Measurements from ENCODE around the gene CMIP.

CMIP gene

DNA sequence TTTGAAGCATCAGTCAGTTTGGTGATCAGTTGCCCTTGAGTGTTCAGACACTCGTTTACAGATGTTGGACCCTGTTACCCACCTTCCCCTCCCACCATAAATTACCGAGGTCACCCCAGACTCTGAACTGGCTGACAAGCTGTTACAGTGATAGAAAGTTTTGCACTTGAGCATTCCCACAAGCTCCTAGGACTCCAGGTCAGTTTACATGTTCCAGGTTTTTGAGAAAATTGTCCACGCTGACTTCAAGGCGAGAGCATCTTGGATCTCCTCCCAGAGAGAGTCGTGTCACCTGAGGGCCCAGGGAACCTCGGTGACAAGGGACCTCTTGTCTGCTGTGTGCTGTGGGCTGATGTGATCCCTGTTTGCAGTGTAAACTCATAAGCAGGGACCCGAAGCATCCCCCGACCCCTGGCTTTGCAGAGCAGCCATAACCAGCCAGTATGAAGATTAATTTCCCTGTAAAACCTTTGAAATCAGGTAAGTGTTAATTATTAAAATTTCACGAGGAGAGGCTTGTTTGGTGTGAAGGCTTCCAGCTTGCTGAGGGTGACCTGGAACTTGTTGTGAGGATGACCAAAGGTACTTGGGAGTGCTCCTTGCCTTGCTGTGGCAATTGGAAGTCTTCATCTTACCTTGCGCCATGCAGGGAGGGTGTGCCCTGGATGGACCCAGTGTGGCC is 91.2 kb downstream of the CMIP start:
- DNase-seq (ENCODE audit: low spot score) = no peak

DNA sequence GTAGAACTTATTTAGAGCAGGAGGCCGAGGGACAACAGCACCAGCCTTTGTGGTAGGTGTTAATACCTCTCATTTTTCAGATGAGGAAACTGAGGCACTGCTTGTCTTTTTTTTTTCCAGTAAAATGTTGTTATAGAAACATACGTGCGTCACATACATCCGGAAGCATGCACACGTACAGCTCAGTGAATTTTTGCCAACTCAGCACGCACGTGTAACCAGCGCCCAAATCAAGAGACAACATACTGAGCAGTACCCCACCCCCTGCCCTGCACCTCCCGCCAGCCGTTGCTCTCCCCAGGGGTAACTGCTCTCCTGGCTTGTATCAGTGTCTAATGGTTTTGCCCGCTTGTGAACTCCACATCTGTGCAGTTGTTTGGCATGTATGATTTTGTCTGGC is 92.0 kb downstream of the CMIP start:
- DNase-seq (ENCODE audit: low spot score) = no peak

DNA sequence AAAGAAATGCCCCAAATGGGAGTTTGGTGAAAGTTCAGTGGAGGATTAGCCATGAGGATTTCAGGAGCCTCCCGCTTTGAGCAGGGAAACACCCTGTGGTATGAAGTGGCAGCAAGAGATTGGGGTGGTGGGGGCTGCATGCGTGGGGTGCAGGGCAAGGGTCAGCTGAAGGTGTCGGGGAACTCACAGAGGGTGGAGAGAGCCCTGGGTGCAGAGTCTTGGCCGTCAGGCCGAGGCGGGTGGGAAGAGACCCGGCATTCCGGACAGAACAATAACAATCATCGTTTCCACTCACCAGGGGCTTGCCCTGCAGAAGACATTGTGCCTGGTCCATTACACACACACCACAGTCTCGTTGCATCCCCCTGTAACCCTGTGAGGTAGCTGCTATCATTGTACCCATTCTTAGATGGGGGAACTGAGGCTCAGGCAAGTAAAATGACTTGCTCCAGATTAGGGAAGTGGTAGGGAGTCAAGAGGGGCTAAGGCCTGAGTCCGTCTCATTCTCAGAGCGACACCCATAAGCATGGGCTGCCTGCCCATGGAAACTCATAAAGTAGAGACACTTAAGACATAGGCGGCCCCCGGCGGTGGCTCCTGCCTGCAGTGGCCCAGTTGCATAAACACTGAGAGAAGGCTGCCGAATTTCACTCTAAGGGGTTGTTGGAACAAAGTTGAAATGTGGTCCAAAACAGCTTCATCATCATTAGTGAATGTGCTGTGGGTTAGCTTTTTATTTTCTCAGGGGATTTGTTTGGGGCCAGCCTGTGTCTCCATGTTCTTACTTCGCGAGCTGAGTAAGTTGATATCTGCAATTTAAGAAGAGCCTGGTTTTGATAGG is 93.3 kb downstream of the CMIP start:
- no peak for DNase-seq (ENCODE audit: low spot score)

DNA sequence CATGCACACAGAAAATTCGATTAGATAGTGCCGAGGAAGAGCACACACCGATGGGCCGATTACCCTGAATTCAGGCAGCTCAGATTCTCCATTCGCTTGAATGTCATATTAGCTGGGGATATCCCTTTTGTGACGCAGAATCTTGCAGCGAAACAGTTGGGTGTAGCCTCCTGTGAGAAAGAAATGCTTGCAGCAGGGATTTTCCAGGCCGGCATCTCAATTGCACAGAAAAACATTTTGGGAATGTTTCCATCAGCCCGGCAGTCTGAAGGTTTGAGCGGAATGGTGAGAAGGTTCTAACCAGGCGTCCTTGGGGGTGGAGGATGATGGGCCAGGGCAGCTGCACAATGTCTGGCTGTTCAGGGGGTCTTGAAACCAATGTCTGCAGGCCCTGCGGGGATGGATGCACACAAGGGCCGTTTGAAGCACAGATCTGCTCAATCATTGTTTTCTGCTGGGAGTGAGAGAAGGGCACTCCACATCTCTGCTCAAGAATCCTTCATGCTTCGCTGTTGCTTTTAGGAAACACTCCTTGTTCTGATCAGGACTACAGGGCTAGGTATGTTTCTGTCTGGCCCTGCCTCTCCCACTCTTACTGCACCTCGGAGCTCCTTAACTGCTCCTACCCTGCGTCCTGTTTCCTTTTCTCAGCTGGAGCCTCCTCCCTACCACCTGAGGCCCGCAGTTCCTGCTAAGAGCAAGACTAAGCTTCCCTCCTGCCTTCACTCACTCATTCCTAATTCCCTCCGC is 94.6 kb downstream of the CMIP start:
- no peak for DNase-seq (ENCODE audit: low spot score)

DNA sequence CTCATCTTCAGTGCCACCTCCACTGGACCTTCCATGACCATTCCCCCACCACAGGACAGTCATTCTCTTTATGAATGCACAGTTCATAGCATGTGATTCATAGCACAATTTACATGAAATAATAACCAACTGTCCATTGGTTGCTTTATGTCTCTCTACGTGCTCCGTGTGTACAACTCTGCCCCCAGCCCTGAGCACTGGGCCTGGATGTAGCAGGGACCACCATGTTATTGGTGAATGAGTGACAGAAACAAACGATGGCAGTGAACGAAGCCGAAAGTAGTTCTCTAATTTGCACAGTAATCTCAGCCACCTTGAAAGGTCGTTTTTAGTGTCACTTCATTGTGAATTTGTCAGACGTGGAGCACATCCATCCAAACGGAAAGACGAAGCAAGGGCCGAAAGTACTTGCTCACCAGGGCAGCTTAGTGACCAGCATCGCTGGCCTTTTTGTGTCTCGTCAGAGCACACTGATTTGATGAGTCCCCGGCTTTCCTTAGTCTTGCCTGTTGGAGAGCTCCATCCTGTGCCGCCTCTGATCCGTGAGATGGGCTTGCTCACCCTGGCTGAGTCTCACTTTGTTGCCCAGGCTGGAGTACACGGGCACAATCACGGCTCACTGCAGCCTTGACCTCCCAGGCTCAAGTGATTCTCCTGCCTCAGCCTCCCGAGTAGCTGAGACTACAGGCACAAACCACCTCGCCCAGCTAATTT is 95.3 kb downstream of the CMIP start:
- no peak for DNase-seq (ENCODE audit: low spot score)

DNA sequence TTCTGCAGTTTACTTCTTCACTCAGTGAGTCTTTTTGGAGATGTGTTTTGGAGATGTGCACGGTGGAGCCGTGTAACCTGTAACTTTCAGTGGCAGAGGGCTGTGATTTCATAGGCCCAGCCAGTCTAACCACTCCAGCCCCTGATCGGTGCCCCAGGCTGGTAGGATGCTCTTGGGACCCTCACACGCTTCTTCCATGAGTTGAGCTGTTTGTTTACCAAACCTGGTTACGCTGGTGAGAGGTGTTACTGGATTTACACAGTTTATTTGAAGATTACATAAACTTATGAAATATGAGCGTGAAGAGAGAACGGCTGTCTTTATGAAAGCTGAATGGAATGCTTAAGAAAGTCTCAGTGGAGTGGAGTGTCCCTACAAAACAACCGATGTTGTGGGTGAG is 96.7 kb downstream of the CMIP start:
- DNase-seq (ENCODE audit: low spot score) = no peak

DNA sequence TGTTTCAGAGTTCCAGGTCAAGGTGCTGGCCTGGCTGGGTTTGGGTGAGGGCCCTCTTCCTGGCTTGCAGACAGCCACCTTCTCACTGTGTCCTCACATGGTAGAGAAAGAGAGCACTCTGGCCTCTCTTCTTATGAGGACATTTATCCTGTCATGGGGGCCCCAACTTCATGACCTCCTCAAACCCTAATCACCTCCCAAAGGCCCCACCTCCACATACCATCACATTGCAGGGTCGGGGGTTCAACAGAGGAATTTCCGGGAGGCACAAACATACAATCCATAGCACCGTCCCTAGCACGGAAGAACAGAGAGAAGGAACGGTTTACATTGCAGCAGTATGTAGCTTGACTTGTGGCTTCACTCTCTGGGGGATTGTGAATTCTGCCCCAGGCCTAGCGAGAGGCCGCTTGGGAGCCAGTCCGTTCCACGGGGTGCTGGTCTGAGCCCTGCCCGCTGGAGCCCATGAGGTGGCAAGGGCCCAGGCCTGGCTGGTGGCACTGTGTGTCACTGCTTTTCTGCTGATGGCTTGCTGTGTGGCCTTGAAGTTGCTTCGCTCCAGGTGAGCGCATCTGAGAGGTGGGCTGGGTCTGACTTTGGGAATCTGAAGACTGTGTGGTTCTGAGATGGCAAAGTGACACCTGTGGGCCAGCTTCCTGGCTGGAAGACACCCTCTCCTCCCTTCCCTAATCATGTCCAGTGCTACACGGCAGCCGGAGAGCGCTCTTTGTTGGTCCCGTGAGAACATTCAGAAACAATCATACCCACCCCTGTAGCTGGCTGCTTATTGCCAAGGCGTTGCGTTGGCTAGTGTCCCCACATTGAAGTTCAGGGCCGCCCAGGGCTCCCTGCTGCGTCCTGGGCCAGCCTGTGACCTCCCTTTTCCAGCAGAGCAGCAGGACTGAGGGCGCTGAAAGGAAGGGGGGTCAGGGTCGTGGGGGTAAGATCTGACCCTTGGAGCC is 98.3 kb downstream of the CMIP start:
- no peak for DNase-seq (ENCODE audit: low spot score)

DNA sequence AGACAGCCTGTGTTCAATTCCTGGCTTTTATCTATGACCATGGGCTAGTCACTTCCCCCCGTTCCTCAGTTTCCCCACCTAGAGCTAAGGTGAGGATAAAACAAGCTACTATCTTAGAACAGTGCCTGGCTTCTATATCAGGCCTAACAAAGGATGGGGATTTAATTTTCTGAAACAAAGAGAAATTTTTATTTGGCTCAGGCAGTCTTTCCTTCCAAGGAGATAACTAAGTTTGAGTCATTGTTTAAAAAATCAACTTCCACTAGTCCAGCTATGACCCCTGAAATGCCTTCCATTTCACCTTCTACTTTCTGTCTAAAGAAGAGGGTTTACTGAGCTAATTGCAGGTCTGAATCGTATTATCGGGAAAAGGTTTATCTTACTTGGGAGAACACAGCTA is 99.0 kb downstream of the CMIP start:
- no peak for DNase-seq (ENCODE audit: low spot score)

DNA sequence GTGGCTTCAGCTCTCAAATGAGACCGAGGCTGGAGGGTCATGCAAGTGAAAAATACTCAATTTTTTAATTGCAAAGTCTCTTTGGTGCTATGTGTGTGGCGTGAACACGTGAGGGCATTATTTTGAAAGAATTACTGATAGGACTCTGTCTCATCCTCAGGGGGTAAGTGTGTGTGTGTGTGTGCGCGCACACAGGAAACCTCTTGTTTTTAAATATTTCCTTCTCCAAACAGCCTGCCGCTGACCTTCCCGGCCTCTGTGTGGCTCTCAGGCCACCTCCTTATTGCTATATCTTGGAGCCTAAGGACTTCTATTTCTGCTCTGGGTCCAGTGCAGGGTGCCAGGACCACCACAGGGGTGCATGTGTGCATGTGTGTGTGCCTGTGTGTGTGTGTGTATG is 99.7 kb downstream of the CMIP start:
- no peak for DNase-seq (ENCODE audit: low spot score)

DNA sequence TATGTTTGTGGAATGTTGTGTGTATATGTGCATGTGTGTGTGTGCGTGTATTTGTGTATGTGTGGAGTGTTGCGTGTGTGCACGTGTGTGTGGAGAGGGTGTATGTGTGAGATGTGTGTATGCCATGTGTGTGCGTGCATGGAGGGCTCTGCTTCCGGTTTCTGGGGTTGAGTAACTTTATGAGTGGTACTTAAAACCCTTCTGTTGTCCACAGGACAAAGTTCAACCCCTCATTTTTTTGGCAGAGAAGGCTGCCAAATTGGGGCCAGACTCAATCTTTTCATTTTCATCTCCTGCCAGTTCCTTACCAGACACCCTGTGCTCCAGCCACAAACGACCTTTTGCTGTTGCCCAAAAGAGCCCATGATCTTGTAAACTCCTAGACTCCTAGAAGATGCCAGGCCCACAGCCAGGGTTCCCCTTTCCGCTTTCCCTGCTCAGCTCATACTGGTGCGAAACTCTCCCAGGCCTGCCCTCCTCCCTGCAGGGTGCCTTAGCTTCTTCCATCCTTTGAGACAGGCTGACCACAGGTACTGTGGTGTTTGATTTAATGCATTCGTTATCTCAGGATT is 100.2 kb downstream of the CMIP start:
- DNase-seq (ENCODE audit: low spot score) = no peak

DNA sequence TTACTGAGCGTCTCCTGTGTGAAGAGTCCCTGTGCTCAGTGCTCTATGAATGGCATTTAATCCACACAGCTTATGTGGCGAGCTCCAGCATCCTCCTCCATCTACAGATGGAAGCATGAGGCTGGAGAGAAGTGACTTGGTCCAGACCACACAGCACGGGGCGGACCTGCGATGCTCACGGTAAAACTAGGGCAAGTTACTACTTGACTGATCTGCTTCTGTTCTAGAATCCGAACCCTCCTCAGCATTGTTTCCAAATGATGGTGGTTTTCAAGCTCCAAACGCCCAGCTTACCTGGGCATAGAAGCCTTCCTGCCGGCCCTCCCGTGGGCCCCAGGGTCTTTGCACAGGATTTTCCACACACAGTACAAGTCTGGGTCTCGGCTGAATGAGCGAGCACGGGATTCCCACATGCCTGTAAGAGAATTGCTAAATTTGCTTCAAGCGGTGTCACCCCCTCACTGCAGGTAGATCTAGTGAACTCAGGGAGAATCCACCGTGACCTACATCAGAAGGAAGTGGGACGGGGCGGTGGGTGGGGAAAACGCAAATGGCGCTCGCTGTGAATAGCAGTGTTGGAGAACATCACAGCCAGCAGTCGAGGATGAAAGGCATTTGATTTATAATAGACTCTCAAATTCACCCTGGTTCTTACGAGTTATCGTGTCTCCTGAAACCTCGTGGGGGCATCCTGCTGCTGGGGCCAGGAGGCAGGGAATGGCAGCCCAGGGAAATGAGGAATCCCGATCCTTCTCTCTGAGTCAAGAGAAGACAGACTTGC is 101.1 kb downstream of the CMIP start:
- no peak for DNase-seq (ENCODE audit: low spot score)

DNA sequence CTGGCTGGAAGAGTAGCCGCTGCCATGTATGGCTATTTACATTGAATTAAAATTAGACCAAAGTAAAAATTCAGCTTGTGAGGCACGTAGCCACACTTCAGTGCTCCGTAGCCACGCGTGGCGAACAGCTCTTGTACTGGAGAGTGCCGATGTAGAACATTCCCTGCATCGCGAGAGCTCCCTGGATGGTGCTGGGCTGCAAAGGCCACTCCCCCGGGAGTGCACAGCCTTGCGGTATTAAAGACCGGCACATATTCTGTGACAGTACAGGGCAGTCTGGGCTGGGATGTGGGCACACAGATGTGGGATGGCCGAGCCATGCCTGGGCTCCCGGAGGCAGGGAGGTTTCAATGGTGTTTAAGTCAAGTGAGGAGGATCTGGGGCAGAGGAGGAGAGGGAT is 102.2 kb downstream of the CMIP start:
- DNase-seq (ENCODE audit: low spot score) = no peak

DNA sequence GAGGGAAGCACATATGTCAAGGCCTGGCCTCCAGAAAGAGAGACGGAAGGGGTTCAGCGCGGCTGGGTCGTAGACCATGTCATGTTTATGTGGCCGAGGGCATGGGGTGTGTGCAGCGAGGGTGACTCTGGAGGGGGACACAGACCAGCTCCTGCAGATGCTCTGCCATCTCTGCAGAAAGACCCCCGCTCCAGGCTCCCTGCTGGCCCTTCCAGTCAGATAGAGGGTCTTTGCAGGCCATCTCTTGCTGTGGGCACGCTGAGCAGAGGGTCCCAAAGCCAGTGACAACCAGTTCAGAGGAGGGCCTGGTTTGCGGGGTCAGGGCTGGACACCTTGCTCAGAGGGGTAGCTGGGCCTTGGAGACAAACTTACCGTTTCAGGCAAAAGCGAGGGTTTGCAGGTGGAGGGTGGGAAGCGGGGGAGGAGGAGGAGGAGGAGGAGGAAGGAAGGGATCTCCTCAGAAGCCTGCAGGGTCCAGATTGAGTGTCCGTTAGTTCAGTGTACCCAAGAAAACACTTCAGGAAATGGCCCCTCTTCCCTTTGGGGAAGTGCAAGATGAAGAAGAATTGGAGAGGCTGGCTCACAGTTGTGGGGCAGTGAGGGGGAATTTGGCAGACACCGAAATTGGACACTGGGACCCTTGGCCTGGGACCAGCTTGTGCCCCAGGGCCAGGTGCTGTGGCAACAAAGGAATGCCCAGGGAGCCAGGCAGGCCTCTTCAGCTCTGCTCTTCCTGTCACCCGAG is 102.8 kb downstream of the CMIP start:
- DNase-seq (ENCODE audit: low spot score) = no peak

DNA sequence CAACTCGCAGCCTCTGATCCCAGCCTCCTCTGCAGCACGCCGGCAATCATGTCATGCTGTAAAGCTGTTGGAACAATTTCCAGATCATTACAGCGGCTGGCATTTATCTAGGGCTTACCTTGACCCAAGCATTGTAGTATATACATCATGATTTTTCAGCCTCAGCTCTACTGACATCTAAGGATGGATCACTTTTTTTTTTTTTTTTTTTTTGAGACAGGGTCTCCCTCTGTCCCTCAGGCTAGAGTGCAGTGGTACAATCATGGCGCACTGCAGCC is 103.3 kb downstream of the CMIP start:
- DNase-seq (ENCODE audit: low spot score) = no peak

DNA sequence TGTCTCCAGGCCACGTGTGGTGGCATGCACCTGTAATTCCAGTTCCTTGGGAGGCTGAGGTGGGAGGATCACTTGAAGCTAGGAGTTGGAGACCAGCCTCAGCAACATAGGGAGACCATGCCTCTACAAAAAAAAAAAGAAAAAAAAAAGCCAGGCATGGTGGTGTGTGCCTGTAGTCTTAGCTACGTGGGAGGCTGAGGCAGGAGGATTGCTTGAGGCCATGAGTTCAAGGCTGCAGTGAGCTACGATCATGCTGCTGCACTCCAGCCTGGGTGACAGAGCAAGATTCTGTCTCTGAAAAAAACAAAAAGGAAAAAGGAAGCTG is 103.9 kb downstream of the CMIP start:
- no peak for DNase-seq (ENCODE audit: low spot score)

DNA sequence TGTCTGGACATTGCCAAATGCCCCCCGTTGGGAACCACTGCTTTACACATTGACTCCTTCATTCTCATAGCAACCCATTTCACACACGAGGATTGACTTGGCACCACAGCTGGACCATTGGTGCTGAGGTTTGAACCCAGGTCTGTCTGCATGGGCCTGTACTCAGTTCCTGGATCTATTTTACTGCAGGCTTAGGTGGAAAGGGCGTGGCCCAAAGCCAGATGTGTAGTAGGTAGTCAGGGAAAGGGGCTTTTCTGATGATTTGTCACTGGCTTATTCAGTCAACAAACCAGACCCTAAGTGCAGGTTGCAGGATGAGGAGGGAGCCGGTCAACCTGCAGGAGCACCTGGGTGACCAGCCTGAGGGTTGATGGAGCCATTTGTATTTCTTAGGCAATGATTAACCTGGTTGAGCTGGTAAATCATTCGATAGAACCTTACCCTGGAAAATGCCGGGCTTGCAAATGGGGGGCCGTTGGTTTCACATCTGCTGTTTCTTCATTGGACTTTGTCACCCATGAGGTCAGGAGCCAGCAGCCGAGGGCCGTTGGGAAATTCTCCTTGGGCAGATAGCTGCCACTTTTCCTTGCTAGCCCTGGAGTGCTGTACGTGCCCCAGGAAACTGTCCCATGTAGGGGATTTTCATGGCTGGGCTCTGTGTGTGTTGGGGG is 104.4 kb downstream of the CMIP start:
- DNase-seq (ENCODE audit: low spot score) = no peak

DNA sequence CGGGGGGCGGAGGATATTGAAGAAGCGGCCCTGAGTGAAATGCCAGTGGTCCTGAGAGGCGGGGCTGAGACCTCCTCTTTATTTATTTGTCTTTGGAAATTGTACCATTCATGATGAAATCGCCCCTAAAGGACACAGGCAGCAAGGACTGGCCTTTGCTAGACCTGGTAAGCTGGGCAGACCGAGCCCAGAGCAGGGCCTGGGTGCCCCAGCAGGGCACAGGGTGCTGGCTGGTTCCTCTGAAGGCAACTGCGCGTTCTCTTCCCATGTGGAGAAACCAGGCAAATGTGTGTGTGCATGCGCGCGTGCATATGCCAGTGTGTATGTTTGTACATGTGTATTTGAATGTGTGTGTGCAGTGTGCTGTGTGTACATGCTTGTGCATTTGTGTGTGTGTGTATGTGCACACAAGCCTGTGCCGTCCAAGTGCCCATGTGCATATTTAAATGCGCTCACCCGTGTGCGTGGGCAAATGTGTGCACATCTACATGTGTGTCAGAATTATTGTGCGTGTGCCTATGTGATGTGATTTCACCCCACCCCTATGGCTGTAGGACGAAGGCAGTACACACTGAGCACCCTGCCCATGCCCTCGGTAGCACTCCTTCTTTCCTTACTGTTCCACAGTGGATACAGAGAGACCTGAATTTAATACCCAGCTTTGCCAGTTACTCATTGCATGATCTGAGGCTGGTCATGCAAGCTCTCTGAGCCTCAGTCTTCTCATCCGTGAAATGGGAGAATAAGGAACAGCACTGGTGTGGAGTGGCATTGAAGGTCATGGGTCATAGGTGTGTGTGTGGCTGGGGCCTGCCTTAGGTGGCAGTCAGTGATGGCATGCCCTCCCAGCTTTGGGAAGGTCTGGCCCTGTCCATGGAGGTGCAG is 105.2 kb downstream of the CMIP start:
- DNase-seq (ENCODE audit: low spot score) = no peak

DNA sequence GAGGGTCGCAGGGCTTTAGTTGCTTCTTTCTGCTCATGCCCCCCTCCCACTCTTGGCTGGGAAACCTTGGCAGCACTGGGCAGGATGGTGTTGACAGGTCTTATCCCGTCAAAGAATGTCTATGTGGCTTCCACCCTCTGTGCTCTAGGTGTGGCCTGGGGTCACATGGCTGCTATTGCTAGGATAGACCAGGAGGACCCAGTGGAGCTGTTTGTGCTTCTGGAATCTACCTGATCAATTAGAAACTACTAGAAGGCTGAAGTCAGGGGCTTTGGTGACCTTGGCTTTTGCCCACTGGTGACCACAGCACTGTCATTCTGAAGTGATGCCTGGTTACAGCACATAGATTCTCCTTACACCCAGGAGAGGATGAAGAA is 105.8 kb downstream of the CMIP start:
- DNase-seq (ENCODE audit: low spot score) = no peak
